DMS114 treated with DMSO at 0.1 percent for 48 hours (cell line): ENCODE data around the gene AIF1.
A peak's percentile ranks its signal among the peaks of the same experiment; 100 is the strongest.

Experiments used
- DNase-seq: peaks from one replicate; lab custom pipeline; 2025; ENCODE audit not compliant: unreplicated experiment; lab: John Stamatoyannopoulos, UW

Gene AIF1

DNA sequence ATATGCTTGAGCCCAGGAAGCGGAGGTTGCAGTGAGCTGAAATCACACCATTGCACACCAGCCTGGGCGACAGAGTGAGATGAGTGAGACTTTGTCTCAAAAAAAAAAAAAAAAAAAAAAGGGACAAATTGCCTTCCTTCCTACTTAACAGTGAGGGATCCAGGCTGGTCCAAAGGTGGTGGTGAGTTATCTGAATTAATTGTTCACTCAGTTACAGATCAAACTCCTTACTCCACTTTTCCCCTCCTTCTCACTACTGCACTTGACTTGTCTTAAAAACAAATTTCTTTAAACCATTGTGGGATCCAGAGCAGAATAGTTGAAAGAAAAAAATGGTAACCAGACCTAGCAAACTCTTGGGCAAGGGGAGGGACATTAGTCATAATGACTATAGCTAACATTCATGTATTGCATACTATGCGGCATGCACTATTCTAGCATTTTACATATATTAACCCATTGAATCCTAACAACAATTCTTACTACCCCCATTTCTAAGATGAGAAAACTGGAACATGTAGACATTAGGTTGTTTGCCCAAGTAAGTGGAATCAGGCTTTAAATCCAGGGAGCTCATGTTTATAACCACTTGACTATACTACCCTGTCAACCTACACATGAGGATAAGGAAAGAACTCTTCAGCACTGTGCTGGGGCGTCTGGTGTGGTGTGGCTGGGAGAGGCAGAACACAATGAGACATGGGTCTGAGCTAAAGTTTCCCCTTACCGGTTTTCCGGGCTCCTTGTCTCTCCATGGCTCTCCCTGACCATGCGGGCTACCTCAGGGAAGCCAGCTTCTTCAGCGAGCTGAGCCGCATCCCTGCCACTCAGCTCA is 48.3 kb downstream of the AIF1 start:
- no peak for DNase-seq

DNA sequence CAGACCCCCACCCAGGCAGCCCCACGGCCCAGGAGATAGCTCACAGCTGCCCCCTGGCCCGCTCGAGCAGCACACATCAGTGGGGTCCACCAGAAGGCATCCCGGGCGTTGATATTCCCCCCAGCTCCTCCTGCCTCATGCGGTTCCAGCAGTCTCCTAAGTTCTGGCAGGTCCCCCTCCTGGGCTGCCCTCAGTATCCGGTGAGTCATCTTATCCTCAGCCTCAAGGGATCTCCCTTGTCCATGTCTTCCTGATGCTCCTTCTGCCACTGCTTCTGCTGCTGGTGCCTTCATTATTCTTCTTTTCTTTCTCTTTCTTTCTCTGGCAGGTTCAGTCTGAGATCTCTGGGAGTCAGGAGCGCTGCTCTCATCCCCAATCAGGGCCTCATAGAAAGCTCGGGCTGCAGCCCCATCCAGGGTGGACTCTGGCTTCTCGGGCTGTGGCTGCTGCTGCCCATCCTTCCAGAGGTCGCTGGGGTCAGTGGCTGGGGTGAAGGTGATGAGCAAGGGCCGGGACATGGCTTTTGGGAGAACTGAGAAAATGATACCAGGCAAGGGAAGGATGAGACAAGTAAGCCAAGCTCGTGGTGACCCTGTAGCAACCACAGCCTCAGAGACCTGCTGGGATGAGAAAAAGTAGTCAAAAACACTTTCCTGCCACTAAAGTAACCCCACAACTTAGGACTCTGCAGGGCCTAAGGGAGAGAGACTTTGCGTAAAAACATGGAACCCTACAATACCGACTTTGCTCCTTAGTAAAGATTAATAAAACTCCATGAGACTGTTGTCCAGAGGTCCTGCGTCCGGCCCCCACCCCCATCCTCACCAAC is 49.1 kb downstream of the AIF1 start:
- no peak for DNase-seq

DNA sequence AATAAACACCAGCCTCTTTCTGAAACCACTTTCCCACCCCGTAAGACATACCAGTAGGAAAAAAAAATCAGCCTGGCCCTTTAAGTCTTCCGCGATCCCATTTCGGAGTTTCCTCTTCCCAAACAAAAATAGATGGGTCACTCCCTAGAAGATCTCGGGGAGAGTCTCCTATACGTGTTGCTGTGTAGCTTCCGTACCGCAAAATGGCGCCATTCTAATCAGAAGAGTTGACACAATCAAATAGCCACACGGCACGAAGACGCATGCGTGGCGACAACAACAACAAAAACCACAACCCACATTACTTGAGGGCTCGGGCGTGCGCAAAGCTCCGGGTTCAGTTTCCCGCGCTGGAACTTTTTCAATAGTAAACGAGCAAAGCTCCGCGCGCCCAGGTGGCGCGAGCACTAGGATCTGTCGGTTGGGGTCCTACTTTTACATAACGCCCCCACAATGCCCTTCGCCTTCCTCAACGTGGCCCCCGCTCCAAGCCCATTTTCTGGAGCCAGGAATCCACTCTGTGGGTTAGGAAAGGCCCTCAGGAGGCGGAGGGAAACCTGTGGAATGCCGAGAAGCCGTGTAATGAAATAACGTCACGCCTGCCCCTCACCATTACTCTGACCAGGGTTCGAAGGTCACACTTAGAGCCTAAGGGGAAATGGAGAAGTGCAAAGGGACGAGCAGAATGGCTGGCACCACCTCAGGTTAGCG is 49.9 kb downstream of the AIF1 start, which contains the start of gene GPANK1:
Gene GPANK1 (minus strand): TSS at position 208 of the 711 bp plus-strand sequence. CDS start 519 bp downstream, outside the sequence.
- DNase-seq, result peak; percentile 93

DNA sequence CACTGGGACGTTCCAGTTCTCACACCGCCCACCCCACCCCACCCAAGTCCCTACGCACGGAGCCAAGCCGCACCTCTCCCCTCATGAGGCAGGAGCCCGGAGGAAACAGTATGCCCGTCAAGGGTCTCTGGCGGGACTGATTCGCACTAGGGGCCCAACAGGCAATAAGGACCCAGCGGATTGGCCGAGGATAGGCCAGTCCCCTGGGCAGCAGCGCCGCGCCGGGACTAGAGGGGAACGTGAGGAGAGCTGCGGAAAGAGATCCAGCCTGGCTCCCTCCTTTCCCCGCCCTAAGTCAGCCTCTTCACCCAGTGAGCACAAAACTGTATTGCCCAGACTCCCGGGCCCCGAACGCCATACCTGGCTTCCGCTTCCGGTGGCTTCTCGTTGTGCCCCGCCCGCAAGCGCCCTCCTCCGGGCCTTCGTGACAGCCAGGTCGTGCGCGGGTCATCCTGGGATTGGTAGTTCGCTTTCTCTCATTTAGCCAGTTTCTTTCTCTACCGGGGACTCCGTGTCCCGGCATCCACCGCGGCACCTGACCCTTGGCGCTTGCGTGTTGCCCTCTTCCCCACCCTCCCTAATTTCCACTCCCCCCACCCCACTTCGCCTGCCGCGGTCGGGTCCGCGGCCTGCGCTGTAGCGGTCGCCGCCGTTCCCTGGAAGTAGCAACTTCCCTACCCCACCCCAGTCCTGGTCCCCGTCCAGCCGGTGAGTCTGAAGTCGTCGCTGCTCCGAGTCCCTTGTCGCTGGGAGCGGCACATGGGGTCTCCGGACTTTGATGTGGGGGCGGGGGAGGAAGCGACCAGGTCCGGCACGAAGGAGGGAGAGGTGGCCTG is 50.7 kb downstream of the AIF1 start, which contains the start of gene CSNK2B:
Gene CSNK2B (plus strand): TSS at position 580 of the 836 bp plus-strand sequence. CDS start 752 bp downstream, outside the sequence.
- peak; percentile 99 for DNase-seq

DNA sequence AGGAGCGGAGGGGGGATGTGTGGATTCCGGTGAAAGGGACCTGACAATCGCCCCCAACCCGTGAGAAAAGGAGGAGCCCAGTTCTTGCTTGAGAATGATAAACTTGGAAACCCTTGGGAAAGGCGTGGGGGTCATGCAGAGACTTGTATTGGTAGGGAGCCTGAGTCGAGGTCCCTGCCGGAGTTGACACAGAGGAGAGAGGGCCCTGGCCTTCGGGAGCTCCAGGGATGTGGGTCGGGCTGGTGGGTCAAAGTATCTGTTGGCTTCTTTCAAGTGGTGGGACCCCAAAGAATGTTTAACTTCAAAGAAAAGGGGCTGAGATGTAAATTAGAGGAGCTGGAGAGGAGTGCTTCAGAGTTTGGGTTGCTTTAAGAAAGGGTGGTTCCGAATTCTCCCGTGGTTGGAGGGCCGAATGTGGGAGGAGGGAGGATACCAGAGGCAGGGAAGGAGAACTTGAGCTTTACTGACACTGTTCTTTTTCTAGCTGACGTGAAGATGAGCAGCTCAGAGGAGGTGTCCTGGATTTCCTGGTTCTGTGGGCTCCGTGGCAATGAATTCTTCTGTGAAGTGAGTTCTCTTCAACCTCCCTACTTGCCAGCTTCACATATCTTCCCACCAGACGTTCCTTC is 51.4 kb downstream of the AIF1 start:
- DNase-seq, result no peak
